ENCODE measurements around the gene EIF5A2.

GRCh38 chr3:170949211-170949610 is 40.8 kb upstream of the EIF5A2 start:
- TF ChIP-seq EZH2 (IDR thresholded peaks at IDR 0.05; ENCODE audit: insufficient read depth, poor library complexity, severe bottlenecking) (no peak), EZH2phosphoT487 (IDR thresholded peaks at IDR 0.05; ENCODE audit: insufficient read depth, low read depth) (no peak)
